Esophagus mucosa (tissue), 1 donor: ENCODE data around the gene BCL7A. TPM values are rescaled to one million over a fixed set of nuclear protein-coding genes. Genes with fewer than 3 reads are reported as not detected.

ENCODE experiments used
- ATAC-seq: fragments of 200-7000 bp; cut with Tn5 transposase; one replicate; pipeline ENCODE4 v1.9.1; 2020
- total RNA-seq: library from RNA; stranded (reverse); gene quantifications from one replicate; pipeline ENCODE4 v1.2.4, GENCODE V29; 2023
- donor health status: DM: yes; HTN: yes; CAD: no.

BCL7A gene
- total RNA-seq, 1 donor from 2014 or later = 2.3 TPM

- no peak for ATAC-seq
Observed at GRCh38 chr12:122079532-122080081, 57.9 kb downstream of the BCL7A start.

- peak; percentile 27 for ATAC-seq
Observed at GRCh38 chr12:122080149-122081082, 58.7 kb downstream of the BCL7A start.

GRCh38 chr12:122081083-122081696, 59.5 kb downstream of the BCL7A start:
- peak; percentile 37 for ATAC-seq

GRCh38 chr12:122081697-122082221, 60.1 kb downstream of the BCL7A start:
- peak; percentile 10 for ATAC-seq

GRCh38 chr12:122082621-122083356, 61.1 kb downstream of the BCL7A start:
- ATAC-seq = no peak

- ATAC-seq = no peak
Observed at GRCh38 chr12:122084857-122085405, 63.2 kb downstream of the BCL7A start.

GRCh38 chr12:122085591-122085990, 63.9 kb downstream of the BCL7A start:
- no peak for ATAC-seq

GRCh38 chr12:122086116-122086515, 64.4 kb downstream of the BCL7A start:
- no peak for ATAC-seq

- ATAC-seq = no peak
Observed at GRCh38 chr12:122086641-122087285, 65.1 kb downstream of the BCL7A start.

GRCh38 chr12:122087431-122088178, 65.9 kb downstream of the BCL7A start:
- ATAC-seq = peak; percentile 20

- ATAC-seq = no peak
Observed at GRCh38 chr12:122088179-122088810, 66.6 kb downstream of the BCL7A start.

- no peak for ATAC-seq
Observed at GRCh38 chr12:122089077-122089476, 67.4 kb downstream of the BCL7A start.

GRCh38 chr12:122090759-122091515, 69.3 kb downstream of the BCL7A start:
- ATAC-seq = no peak

GRCh38 chr12:122093098-122093883, 71.6 kb downstream of the BCL7A start:
- no peak for ATAC-seq

- no peak for ATAC-seq
Observed at GRCh38 chr12:122094137-122094734, 72.6 kb downstream of the BCL7A start.

- ATAC-seq = no peak
Observed at GRCh38 chr12:122094735-122095631, 73.3 kb downstream of the BCL7A start.

GRCh38 chr12:122096014-122096413, 74.3 kb downstream of the BCL7A start:
- ATAC-seq = no peak
